22Rv1 (cell line): ENCODE results near the gene POMT2.

Experiments
- H3K27ac ChIP-seq: fragments of 450-650 bp; 2 replicates; pipeline ENCODE4 v1.5.1; 2017
- ZFX ChIP-seq: fragments of 450-650 bp; IDR thresholded peaks from 2 replicates; pipeline ENCODE4 v1.6.1; 2017; ENCODE audit warnings: antibody characterized with exemption, borderline replicate concordance
- TF ChIP-seq, protein P1 (sequence below): fragments of 450-650 bp; IDR thresholded peaks from 2 replicates; pipeline ENCODE4 v1.5.1; 2017; ENCODE audit warnings: mild to moderate bottlenecking

Gene POMT2, protein sequence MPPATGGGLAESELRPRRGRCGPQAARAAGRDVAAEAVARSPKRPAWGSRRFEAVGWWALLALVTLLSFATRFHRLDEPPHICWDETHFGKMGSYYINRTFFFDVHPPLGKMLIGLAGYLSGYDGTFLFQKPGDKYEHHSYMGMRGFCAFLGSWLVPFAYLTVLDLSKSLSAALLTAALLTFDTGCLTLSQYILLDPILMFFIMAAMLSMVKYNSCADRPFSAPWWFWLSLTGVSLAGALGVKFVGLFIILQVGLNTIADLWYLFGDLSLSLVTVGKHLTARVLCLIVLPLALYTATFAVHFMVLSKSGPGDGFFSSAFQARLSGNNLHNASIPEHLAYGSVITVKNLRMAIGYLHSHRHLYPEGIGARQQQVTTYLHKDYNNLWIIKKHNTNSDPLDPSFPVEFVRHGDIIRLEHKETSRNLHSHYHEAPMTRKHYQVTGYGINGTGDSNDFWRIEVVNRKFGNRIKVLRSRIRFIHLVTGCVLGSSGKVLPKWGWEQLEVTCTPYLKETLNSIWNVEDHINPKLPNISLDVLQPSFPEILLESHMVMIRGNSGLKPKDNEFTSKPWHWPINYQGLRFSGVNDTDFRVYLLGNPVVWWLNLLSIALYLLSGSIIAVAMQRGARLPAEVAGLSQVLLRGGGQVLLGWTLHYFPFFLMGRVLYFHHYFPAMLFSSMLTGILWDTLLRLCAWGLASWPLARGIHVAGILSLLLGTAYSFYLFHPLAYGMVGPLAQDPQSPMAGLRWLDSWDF

DNA sequence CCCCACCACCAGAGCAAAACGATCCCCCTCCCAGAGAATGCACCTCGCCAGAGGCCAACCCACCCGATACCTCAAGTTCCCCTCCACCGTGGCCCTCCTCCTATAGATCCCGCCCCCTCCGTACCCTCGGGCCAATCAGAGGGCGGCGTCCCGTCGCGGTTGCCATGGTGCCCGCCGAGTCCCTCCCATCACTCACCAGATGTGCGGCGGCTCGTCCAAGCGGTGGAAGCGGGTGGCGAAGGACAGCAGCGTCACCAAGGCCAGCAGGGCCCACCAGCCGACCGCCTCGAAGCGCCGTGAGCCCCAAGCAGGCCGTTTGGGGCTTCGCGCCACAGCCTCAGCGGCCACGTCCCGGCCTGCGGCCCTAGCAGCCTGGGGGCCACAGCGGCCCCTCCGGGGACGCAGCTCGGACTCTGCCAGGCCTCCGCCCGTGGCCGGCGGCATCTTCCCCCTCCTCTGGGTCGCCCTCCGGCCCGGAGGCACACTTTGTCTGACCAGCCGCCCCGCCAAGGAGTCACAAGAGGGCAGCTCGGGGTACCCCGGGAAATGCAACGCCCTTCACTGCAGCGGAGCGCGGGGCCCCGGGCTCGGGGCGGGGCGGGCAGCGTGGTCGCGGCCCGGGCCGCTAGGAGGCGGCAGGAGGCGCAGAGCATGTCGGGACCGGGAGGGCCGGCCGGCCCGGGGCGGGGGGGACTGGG, at the start of gene POMT2:
TSS of gene POMT2 (minus strand) at position 646 of the 698 bp plus-strand sequence. CDS start at position 444, 202 bp downstream.
- H3K27ac ChIP-seq, result peak within 1 kb of the TSS; percentile 94
- no peak for TF ChIP-seq ZFX
- TF ChIP-seq, protein P1, sequence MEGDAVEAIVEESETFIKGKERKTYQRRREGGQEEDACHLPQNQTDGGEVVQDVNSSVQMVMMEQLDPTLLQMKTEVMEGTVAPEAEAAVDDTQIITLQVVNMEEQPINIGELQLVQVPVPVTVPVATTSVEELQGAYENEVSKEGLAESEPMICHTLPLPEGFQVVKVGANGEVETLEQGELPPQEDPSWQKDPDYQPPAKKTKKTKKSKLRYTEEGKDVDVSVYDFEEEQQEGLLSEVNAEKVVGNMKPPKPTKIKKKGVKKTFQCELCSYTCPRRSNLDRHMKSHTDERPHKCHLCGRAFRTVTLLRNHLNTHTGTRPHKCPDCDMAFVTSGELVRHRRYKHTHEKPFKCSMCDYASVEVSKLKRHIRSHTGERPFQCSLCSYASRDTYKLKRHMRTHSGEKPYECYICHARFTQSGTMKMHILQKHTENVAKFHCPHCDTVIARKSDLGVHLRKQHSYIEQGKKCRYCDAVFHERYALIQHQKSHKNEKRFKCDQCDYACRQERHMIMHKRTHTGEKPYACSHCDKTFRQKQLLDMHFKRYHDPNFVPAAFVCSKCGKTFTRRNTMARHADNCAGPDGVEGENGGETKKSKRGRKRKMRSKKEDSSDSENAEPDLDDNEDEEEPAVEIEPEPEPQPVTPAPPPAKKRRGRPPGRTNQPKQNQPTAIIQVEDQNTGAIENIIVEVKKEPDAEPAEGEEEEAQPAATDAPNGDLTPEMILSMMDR, result peak; percentile 62

DNA sequence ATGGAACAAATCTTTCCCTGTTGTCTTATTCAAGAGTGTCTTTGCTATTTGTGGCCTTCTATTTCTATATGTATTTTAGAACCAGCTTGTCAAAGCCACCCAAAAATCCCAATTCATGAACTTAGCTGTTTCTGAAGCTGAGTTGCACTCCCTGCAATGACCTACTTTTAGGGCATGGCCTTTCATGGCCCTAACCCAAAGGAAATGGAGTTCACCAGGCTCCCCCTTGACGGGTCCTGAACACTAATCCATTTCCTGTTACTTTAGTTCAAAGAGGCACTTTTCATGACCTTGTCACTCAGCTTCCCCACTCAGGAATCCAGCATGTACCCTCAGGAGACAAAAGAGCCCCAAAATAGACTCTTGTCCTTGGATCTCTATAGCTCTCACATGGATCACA, 48.6 kb upstream of the POMT2 start:
- no peak overlapping the region for H3K27ac ChIP-seq

DNA sequence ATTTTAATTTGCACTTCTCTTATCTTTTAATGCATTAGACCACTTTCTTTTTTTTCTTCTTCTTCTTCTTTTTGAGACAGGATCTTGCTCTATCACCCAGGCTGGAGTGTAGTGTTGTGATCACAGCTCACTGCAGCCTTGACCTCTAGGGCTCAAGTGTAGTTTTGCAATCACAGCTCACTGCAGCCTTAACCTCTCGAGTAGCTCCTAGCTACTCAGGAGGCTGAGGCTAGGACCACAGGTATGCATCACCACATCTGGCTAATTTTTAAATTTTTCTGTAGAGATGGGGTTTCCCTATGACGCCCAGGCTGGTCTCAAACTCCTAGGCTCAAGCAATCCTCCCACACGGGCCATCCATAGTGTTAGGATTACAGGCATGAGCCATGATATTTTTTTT, 43.5 kb upstream of the POMT2 start:
- TF ChIP-seq, protein P1, result no peak
- no peak for TF ChIP-seq ZFX

More for the DNA sequence above, 48.6 kb upstream of the POMT2 start:
- no peak for TF ChIP-seq ZFX
- TF ChIP-seq, protein P1, result no peak

DNA sequence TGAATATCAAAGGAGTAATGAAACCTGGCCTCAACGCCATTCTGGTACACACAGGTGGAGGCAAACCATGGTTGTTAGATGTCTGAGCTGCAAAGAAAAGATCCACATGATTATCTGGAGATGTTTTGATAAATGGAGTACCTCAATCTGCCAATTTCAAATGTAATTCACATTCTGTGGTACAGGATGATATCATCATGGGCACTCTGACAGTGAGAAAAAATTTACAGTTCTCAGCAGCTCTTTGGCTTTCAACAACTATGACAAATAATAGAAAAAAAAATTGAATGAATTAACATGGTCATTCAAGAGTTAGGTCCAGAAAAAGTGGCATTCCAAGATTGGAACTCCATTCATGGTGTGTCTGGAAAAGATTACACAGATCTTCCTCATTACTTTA, 38.9 kb upstream of the POMT2 start:
- TF ChIP-seq, protein P1, result no peak
- no peak overlapping the region for H3K27ac ChIP-seq

More for the DNA sequence above, 43.5 kb upstream of the POMT2 start:
- no peak overlapping the region for H3K27ac ChIP-seq

DNA sequence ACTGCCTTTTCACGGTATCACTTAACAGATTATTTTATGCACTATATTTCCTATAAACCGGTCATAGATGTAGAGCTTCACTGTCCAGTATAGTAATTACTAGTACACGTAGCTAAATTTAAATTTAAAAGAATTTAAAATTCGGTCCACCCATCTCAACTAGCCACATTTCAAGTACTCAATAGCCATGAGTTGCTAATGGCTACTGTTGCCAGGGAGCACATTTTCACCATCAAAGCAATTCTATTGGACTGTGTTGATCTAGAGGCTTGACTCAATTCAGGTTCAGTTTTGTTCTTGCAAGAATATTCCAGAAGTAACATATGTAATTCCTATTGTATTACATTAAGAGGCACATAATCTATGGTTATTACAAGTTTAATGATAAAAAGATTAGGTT, 36.2 kb upstream of the POMT2 start:
- TF ChIP-seq, protein P1, result no peak

DNA sequence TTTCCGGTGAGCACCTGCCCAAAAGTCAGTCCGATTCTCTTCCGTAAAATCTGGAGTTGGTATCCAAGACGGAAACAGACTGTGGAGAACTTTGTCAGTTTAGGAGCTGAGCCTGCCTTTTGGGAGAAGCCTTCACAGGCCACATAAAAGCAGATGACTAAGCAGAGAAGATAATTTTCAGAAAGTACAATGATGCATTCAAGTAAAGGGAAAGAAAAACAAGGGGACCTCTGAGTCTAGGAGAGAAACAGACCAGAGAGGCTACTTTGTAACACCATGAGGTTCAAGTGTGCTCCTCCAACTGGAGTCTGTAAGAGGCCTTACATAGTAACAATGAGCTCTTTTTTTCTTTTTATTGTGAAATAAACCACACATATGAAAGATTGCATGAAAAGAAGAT, 35.1 kb upstream of the POMT2 start:
- TF ChIP-seq, protein P1, result no peak
- TF ChIP-seq ZFX, result no peak
- H3K27ac ChIP-seq, result no peak overlapping the region

More for the DNA sequence above, 36.2 kb upstream of the POMT2 start:
- no peak overlapping the region for H3K27ac ChIP-seq
